SH-SY5Y (cell line): ENCODE measurements around the gene HMCN1.

Source experiments
- GATA2 ChIP-seq: IDR thresholded peaks from 2 replicates; pipeline ENCODE4 v1.6.1; 2011; ENCODE audit warnings: mild to moderate bottlenecking, low read depth, low read length
- GATA3 ChIP-seq: IDR thresholded peaks from 2 replicates; pipeline ENCODE4 v1.6.1; 2011; ENCODE audit warnings: low read depth, mild to moderate bottlenecking, low read length, moderate library complexity

GRCh38 chr1:185907246-185907645, 173.1 kb downstream of the HMCN1 start:
- TF ChIP-seq GATA2, result no peak
- no peak for TF ChIP-seq GATA3
